NCI-H128 (cell line): ENCODE data around the gene FNTB.
"Not testable (repeated sequence)": the region's sequence is repeated elsewhere in the genome, so short reads cannot be mapped to it uniquely, and the experiment has no call there.

Experiments used
- DNase-seq: peaks from one replicate; lab custom pipeline; 2025; ENCODE audit not compliant: unreplicated experiment; lab: John Stamatoyannopoulos, UW

Gene FNTB

DNA sequence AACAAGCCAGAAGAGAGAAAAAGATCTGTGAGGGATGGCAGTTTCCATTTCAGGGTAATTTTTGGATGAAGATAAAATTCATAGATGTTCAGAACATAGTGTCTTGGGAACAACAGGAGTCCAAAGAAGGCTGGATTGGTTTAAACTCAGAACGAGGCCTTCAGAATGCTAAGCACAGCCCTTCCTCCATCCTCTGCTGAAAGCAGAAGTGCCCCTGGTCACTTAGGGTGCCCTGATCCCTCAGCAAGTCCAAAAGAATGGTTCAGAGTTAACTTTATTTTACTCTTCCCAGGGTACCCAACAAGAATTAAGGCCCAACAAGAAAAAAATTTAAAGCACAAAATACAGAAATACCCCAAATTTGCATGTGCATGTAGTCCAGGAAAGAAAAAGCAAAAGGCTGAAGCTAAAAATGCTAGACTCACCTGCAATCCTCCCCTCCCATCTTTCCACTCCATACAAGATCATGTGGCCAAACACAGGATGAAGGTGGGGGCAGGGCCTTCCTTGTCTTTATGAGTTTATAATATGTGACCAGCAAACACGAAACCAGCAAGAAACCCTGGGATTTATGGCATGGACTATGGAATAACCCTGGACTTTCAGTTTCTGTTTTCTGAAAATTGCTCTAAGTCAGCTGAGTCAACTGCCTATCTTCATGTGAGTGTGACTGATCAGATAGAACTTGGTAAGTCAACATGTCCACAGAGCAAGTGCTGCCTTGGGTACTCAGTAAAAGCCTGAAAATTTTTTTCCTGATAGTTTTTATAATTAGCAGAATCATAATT lies 94.5 kb downstream of the FNTB start:
- no peak for DNase-seq

- no peak for DNase-seq
Observed at GRCh38 chr14:65082930-65083329, 96.2 kb downstream of the FNTB start.

DNA sequence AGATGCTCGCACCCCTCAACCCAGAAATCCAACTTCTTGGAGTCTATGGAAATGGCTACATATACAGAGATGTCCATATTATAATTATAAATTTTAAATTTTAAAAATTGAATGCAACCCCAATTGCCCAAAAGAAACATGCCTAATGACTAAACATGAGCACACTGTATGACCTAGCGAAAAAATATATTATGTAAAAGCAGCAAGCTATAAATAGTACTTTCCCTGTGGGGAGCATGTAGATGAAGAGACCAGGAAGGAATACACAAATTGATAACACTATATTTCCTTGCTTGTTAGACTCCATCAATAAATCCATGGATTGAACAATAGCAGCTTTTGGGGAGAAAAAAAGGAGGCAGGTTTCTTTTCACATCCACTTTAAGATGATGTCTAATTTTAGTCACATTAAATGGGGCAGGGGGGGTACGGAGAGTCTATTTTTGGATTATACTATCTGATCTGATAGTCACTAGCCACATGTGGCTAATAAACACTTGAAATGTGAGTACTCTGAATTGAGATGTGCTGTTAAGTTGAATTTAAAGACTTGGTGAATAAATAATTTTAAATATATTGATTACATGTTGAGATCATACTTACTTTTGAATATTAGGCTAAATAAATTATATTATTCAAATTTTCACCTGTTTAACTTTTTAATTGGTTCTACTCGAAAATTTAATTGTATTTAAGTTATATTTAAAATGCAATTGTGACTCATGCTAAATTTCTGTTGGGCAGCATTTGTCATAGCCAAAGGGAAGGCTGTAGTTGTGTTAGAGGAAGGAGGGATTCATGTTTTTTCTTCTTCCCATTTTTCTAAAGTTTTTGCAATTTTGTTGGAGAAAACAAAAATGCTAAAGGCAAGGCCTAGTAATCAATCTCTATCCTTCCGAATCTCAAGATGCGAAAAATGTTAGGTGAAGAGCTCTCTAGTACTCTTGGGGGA lies 98.1 kb downstream of the FNTB start:
- no peak for DNase-seq

GRCh38 chr14:65086686-65087085 lies 100.0 kb downstream of the FNTB start:
- DNase-seq: not testable (repeated sequence)

DNA sequence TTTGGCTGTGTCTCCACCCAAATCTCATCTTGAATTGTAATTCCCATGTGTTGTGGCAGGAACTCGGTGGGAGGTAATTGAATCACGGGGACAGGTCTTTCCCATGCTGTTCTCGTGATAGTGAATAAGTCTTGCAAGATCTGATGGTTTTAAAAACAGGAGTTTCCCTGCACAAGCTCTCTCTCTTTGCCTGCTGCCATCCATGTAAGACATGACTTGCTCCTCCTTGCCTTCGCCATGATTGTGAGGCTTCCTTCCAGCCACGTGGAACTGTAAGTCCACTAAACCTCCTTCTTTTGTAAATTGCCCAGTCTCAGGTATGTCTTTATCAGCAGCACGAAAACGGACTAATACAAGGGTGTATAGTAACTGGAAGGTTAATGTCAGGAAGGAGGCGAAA lies 101.1 kb downstream of the FNTB start:
- DNase-seq: not testable (repeated sequence)

- DNase-seq: no peak
Observed at GRCh38 chr14:65092349-65092748, 105.7 kb downstream of the FNTB start.

- DNase-seq: no peak
Observed at GRCh38 chr14:65095633-65096205, 109.0 kb downstream of the FNTB start.

GRCh38 chr14:65096323-65097089 lies 109.8 kb downstream of the FNTB start:
- no peak for DNase-seq

GRCh38 chr14:65098586-65098985 lies 111.9 kb downstream of the FNTB start:
- no peak for DNase-seq

- no peak for DNase-seq
Observed at GRCh38 chr14:65100922-65101541, 114.3 kb downstream of the FNTB start.

DNA sequence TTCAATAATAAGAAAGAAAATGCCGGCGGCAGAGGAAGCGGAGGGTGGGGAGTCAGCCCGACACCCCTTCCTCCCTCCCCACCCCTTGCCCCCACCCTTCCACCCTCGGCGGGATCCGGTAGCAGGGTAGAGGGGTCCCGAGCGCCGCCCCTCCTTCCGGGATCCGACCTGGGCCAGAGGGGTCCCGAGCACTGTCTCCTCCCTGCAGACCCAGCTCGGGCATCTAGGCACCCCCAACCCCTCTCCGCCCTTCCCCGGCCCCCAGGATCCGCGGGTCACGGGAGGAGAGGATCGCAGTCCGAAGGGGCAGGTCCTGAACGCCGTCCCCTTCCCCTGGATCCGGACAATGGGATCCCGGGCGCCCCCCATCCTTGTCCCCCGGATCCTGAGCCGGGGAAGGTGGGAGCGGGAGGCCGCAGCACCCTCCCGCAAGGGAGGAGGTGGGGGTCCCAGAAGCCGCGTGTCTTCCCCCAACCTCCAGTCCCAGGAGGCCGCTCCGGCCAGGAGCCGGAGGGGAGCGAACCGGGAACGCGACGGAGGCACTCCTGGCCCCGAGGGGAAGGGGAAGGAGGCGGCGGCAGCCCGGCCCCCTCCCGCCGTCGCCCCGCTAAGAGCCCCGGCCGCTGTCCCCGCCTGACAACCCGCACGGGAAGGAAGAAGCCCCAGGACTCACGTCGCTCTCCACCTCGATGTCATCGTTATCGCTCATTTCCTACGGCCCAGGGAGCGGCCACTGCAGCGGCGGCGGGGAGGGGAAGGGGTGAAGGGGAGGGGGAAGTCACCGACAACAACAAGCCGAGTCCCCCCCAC lies 115.1 kb downstream of the FNTB start:
- no peak for DNase-seq

DNA sequence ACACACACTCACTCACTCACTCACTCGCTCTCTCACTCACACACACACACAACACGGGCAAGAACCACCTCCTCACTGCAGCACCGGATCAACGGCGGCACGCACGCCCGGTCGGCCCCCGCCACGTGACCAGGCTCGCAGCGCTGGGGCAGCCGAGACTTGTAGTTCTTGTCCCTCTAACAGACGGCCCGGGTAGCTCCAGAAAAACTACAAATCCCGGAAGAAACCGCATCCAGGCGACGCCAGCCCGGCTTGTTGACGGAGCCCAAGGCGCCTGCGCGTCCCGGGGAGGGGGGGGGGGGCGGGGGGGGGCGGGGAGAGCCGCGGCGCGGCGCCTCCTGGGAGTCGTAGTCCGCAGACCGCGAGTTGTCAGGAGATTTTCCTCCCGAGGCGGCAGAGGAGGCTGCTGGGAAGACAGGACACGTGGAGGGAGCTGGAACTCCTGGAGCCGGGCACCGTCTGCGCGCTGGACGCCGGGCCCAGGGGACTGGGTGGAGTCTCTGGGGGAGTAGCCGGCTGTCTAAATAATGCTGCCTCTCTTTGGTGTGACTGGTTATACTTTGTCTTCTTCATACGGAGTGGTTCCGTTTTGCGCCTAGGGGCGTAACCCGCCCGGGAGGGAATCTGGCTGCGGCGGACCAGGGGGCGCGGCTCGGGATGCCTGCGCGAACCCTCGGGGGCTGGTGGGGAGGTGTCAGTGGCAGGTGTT lies 115.9 kb downstream of the FNTB start, which contains the start of gene MAX:
Gene MAX, minus strand, starts transcription at position 77 of the 709 bp plus-strand sequence. CDS start 178 bp downstream, outside the sequence.
- DNase-seq: peak; percentile 95

DNA sequence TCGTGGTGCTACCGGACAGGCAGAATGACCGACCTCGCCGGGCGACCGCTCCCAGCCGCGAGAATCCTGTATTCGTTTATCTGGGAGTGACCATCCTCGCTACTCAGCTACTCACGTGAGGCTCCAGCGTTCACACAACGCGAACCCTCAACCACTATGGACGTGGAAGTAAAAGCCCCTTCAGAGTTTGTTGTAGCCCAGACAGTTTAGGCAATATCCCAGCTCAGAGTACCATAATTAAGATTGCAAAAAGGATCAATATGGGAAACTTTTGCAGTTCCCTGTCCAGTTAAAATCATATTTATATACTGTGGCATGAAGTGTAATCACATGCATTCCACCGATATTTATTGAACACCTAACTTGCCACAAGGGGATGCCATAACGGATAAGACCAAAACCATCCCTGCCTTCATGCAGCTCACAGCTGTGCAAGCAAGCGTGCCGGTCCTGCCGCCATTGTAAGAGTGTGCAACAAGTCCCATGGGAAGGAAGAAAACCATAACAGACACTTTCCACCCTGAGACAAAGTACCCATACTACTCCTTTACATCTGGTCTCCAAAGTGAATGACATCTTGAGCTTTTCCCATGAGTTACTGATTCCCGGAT lies 116.6 kb downstream of the FNTB start:
- no peak for DNase-seq

DNA sequence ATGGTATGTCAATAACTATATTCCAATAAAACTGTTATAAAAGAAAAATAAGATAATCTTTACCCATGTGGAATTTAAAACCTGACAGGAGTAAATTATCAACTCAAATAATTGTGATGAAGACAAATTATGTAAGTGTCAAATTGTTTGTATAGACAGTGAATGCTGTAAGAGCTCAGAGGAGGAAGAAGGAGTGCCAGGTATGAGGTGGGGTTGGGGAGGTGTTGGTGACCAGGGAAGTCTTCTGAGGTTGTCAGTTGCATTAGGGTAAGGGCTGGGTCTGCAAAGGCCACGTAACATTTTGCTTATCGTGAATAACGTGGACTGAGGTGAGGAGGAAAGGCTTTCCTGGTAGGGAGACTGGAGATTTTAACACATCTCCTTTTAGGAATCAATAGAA lies 118.1 kb downstream of the FNTB start:
- no peak for DNase-seq

GRCh38 chr14:65106316-65106715 lies 119.6 kb downstream of the FNTB start:
- no peak for DNase-seq

DNA sequence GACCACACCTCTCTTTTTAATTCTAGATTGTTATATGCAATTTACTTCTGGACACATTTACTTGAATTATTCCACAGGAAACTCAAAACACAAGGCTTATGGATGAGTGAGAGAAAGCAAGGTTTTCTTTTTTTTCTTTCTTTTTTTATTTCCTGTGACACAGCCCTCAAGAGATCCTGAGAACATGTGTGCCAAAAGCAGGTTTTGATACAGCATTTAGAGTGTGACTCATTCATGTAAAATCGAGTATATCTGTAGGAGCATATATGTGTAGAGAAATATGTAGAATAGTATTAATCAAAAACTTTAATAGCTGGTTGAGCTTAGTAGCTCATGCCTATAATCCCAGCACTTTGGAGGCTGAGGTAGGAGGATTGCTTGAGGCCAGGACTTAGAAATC lies 120.0 kb downstream of the FNTB start:
- no peak for DNase-seq

GRCh38 chr14:65107200-65107599 lies 120.5 kb downstream of the FNTB start:
- DNase-seq: no peak

- no peak for DNase-seq
Observed at GRCh38 chr14:65109357-65109756, 122.7 kb downstream of the FNTB start.
